ENCODE results near the gene SMU1. TPM values are rescaled to one million over a fixed set of nuclear protein-coding genes. Genes with fewer than 3 reads are reported as not detected.
A peak's percentile ranks its signal among the peaks of the same experiment; 100 is the strongest.

SMU1 gene
- total RNA-seq, 1 experiment from 2014 or later, result 30.5 TPM

DNA sequence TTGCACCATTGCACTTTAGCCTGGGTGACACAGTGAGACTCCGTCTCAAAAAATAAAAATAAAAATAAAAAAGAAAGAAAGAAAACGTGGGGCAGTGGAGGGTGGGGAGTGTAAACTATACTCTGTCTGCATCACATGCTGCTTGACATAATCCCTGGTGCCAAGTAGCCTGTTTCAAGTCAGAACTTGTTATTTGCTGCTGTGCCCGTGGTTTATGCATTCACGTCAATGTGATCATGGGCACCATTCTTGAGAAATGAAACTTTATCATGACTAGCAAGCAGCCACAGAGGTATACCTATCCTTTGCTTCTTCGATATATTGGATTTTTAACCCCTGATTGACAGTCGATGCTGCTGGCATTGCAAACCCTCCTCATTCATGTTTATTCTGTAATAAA is 4.1 kb upstream of the SMU1 start:
- Histone ChIP-seq H4K20me1 (ENCODE audit: insufficient read depth) (peaks cover 5% of the 10 kb centered on the region; the same call in 1 of the 2 replicates), H3K9ac (ENCODE audit: low read length) (peak overlapping the region; percentile 10; the same call in 1 of the 2 replicates), H3K27me3 (ENCODE audit: insufficient read depth, low read length) (no peaks in the 10 kb centered on the region), H3K4me2 (ENCODE audit: low read length) (peak overlapping the region; percentile 64; the same call in 1 of the 2 replicates), H3K9me3 (ENCODE audit: control insufficient read depth in 1 of 2, insufficient read depth in 1 of 2, low read depth in 1 of 2, low read length in 2 of 2) (no peaks in the 10 kb centered on the region), H3K79me2 (ENCODE audit: insufficient read depth, low read length) (peaks cover 10% of the 10 kb centered on the region), H3K27ac (ENCODE audit: low read depth, low read length) (no peak overlapping the region), H3K4me3 (replicated peaks in 1 of 2; ENCODE audit: low read depth in 1 of 2, low read length in 2 of 2) (no peak overlapping the region; a peak in 1 of 4 replicates), H2AFZ (ENCODE audit: low read depth, low read length, poor library complexity, severe bottlenecking) (peak overlapping the region; percentile 91), H3K4me1 (ENCODE audit: control insufficient read depth in 1 of 2, insufficient read depth in 2 of 2, low read length in 2 of 2) (peaks cover 2 to 11% of the 10 kb centered on the region in 2 experiments; a peak in 3 of 4 replicates), H3K9me2 (ENCODE audit: insufficient read depth) (no peaks in the 10 kb centered on the region), H3K36me3 (ENCODE audit: control insufficient read depth in 1 of 2, insufficient read depth in 2 of 2, low read length in 2 of 2) (no peaks in the 10 kb centered on the region)
- CTCF ChIA-PET, result interaction anchor here (1.2 kb wide), 1 partner anchor 146 kb away, joined by 5 read pairs; no protein-coding TSS in a partner anchor
- DNase-seq (ENCODE audit: low read depth, low spot score), result no peak
- no peak for TF ChIP-seq EZH2phosphoT487 (IDR thresholded peaks at IDR 0.05; ENCODE audit: borderline replicate concordance)
- TF ChIP-seq SRF (IDR thresholded peaks at IDR 0.05; ENCODE audit: low read depth), result no peak
- TF ChIP-seq MAX (IDR thresholded peaks at IDR 0.05), result no peak
- no peak for ATAC-seq
- POLR2A ChIA-PET, result no interaction called here
- RAD21 ChIA-PET (ENCODE audit: low non-redundant PET in 1 of 2, low total read pairs in 2 of 2, uncharacterized antibody in 2 of 2, unreplicated experiment in 2 of 2), result no interaction called here
- intact Hi-C loops (cut with micrococcal nuclease), result no loop called here
- BruUV-seq (replicated peaks), result no TSS peak

GRCh38 chr9:33068991-33069390 is 7.5 kb downstream of the SMU1 start:
- no peak overlapping the region for H2AFZ ChIP-seq (ENCODE audit: low read depth, low read length, poor library complexity, severe bottlenecking)
- no peaks in the 10 kb centered on the region for H3K9me2 ChIP-seq (ENCODE audit: insufficient read depth)
- H3K27me3 ChIP-seq (ENCODE audit: insufficient read depth, low read length), result no peaks in the 10 kb centered on the region
- CTCF ChIA-PET, result no interaction called here
- H3K27ac ChIP-seq (ENCODE audit: low read depth, low read length), result no peak overlapping the region
- RAD21 ChIA-PET (ENCODE audit: low non-redundant PET in 1 of 2, low total read pairs in 2 of 2, uncharacterized antibody in 2 of 2, unreplicated experiment in 2 of 2), result no interaction called here
- no peaks in the 10 kb centered on the region for H3K9me3 ChIP-seq (ENCODE audit: control insufficient read depth in 1 of 2, insufficient read depth in 1 of 2, low read depth in 1 of 2, low read length in 2 of 2)
- no peaks in the 10 kb centered on the region for H4K20me1 ChIP-seq (ENCODE audit: insufficient read depth)
- no peak overlapping the region for H3K4me2 ChIP-seq (ENCODE audit: low read length)
- peaks cover 44 to 50% of the 10 kb centered on the region in 2 experiments for H3K36me3 ChIP-seq (ENCODE audit: control insufficient read depth in 1 of 2, insufficient read depth in 2 of 2, low read length in 2 of 2)
- intact Hi-C loops (cut with micrococcal nuclease), result no loop called here
- POLR2A ChIA-PET, result interaction anchor here (1.1 kb wide), 1 partner anchor 44 kb away, joined by 3 read pairs; the partner anchor contains the start of gene DNAJA1
- H3K4me3 ChIP-seq (replicated peaks in 1 of 2; ENCODE audit: low read depth in 1 of 2, low read length in 2 of 2), result no peak overlapping the region
- no peak overlapping the region for H3K9ac ChIP-seq (ENCODE audit: low read length)
- DNase-seq (ENCODE audit: low read depth, low spot score) (no peak), ATAC-seq (no peak)
- BruUV-seq (replicated peaks), result no TSS peak
- H3K4me1 ChIP-seq (ENCODE audit: control insufficient read depth in 1 of 2, insufficient read depth in 2 of 2, low read length in 2 of 2), result no peaks in the 10 kb centered on the region
- TF ChIP-seq EGR1 (IDR thresholded peaks at IDR 0.05; ENCODE audit: low read depth) (no peak), YY1 (IDR thresholded peaks at IDR 0.05; ENCODE audit: extremely low read depth, insufficient replicate concordance, low read depth, low read length) (no peak), RAD21 (IDR thresholded peaks at IDR 0.05; ENCODE audit: low read depth) (no peak), JUND (IDR thresholded peaks at IDR 0.05) (no peak)
- peaks cover 50% of the 10 kb centered on the region for H3K79me2 ChIP-seq (ENCODE audit: insufficient read depth, low read length)

Measured in HCT116 (cell line).